Choroid plexus epithelial cell (primary cell): ENCODE data around the gene JMJD8.
A peak's percentile ranks its signal among the peaks of the same experiment; 100 is the strongest.

Experiments
- DNase-seq: peaks from one replicate; pipeline ENCODE4 v3.0.0-alpha.2; 2010; ENCODE audit warnings: low read depth
- H3K4me3 ChIP-seq: 2 replicates; pipeline ENCODE4 v1.5.1; 2011; ENCODE audit warnings: low read depth, mild to moderate bottlenecking, control low read depth, low read length, moderate library complexity
- TF ChIP-seq, protein P1 (sequence below): conservative IDR thresholded peaks from 2 replicates; pipeline ENCODE4 v1.5.1; 2011; ENCODE audit warnings: low read depth, mild to moderate bottlenecking, control low read depth, inconsistent platforms, low read length, moderate library complexity

Gene JMJD8

DNA sequence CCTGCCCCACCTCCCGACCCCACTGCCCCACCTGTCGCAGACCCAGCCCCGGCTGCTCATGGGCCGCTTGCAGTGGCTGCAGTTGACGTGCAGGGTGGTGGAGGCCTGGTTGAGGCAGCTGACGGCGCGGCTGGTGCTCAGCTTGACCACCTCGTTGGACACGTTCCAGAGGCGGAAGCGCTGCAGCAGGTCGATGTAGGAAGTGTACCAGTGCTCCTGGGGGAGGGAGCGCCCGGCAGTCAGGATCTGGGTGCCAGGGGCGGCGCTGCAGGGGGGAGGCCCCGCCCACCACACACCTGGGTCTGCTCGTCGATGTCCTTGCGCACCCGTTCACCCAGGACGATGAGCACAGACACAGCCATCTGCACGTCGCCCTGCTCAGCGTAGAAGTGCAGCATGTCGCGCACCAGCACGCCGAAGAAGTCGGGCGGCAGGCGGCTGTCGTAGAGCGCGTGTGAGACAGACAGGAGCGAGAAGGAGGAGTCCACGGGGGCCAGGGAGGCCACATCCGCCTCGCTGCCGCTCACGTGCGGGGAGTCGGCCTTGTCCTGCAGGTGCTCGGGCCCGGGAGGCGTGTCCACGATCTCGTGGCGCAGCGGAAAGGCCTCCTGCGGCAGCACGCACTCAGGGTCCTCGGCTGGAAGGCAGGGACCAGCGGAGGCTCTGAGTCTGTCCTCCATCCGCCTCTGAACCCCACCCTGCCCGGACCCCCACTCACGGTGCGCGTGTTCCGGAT lies 995 bp upstream of the JMJD8 start:
- TF ChIP-seq, protein P1, sequence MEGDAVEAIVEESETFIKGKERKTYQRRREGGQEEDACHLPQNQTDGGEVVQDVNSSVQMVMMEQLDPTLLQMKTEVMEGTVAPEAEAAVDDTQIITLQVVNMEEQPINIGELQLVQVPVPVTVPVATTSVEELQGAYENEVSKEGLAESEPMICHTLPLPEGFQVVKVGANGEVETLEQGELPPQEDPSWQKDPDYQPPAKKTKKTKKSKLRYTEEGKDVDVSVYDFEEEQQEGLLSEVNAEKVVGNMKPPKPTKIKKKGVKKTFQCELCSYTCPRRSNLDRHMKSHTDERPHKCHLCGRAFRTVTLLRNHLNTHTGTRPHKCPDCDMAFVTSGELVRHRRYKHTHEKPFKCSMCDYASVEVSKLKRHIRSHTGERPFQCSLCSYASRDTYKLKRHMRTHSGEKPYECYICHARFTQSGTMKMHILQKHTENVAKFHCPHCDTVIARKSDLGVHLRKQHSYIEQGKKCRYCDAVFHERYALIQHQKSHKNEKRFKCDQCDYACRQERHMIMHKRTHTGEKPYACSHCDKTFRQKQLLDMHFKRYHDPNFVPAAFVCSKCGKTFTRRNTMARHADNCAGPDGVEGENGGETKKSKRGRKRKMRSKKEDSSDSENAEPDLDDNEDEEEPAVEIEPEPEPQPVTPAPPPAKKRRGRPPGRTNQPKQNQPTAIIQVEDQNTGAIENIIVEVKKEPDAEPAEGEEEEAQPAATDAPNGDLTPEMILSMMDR = no peak
- H3K4me3 ChIP-seq = peak overlapping the region; percentile 69
- no peak for DNase-seq

DNA sequence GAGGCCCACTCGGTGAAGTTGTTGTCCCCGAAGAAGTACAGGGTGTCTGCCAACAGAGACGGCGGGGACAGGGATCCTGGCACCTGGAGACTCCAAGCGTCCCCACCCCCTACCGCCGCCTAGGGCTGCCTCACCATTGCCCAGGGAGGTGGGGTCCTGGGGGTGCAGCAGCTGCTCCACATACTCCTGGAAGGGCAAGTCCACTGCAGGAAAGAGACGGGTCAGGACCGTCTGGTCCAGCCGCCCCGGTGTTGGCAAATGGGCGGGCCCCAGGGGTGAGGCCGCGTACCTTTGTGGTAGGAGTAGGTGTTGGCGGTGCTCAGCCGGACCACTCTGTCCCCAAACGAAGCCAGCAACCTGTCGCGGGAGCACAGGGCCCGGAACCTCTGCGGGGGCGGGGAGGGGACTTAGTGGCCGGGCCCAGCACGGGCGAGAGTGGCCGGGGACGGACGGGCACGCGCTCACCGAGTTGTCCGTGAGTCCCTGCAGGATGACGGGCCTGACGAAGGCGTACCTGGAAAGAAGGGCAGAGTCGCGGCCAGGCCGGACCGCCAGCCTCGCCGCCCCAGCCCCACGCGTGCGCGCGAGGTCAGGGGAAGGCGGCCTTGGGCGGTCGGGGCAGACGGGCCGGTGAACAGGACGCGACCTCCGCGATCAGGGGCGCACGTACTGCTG lies 601 bp downstream of the JMJD8 start:
- peak overlapping the region; percentile 69 for H3K4me3 ChIP-seq
- TF ChIP-seq, protein P1 = no peak
- DNase-seq = no peak

DNA sequence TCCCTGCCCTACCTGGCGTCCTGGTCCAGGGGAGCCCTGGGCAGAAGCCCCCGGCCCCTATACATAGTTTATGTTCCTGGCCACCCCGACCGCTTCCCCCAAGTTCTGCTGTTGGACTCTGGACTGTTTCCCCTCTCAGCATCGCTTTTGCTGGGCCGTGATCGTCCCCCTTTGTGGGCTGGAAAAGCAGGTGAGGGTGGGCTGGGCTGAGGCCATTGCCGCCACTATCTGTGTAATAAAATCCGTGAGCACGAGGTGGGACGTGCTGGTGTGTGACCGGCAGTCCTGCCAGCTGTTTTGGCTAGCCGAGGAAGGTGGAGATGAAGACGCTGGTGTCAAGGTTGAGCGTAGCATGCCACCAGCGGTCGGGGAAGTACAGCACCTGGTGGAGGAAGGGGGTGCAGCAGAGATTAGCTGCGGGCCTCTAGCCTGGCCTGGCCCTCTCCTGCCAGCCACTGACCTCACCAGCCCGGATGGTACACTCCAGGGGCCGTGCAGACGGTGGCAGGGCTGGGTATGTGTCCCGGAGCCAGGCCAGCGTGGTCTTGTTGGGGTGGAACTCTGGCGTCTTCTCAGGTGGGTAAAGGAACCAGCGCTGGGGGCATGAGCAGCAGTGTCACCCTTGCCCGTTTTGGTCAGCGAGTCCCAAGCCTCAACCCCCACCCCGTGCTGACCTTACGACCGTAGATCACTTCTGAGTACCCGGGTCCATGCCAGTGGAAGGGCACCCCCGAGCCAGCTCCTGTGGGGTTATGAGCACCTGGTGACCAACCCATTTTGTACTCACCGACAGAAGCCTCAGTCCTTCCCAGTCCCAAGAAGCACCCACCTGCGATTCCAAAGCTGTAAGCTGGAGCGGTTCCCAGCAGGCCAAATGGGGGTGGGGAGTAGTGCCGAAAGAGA lies 1.4 kb downstream of the JMJD8 start:
- no peak for DNase-seq
- TF ChIP-seq, protein P1 = no peak
- H3K4me3 ChIP-seq = peak overlapping the region; percentile 69

DNA sequence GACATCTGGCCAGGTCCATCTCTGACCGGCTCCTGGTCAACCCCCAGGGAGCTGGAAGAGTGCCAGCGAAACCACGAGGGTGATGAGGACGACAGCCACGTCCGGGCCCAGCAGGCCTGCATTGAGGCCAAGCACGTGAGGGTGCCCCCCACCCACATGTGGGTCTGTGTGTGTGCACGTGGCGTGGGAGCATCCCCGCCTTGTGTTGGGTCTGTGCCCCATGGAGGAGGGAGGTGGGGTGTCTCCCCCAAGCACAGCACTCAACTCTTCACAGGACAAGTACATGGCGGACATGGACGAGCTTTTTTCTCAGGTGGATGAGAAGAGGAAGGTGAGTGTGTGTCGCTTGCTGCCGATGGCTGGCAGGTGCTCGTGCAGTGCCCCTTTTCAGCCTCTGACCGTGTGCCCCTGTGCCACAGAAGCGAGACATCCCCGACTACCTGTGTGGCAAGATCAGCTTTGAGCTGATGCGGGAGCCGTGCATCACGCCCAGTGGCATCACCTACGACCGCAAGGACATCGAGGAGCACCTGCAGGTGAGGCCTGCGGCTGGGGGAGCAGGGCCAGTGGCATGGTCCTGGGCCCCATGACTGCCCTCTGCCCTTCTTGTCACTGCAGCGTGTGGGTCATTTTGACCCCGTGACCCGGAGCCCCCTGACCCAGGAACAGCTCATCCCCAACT lies 2.2 kb downstream of the JMJD8 start:
- DNase-seq = peak; percentile 66
- peak overlapping the region; percentile 82 for H3K4me3 ChIP-seq
- TF ChIP-seq, protein P1 = no peak

DNA sequence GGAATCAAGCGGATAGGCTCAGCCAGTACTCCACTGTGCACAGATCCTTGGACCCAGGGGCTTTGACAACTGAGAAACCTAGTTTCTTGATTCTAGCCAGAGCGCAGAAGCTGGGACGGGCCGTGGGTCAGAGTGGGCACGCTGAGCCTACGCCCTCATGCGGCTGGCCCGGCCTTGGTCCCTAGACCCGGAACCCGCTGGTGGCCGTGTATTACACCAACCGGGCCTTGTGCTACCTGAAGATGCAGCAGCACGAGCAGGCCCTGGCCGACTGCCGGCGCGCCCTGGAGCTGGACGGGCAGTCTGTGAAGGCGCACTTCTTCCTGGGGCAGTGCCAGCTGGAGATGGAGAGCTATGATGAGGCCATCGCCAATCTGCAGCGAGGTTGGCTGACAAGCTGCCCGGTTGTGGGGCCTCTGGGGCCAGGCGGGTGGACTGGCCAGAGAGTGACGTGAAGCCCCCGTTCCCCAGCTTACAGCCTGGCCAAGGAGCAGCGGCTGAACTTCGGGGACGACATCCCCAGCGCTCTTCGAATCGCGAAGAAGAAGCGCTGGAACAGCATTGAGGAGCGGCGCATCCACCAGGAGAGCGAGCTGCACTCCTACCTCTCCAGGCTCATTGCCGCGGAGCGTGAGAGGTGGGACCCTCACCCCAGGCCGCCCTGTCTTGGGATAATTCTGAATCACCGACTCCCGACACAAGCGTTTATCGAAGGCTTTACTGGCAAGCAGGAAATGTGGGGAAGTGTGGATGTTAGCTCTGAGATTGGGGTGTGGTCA lies 3.0 kb downstream of the JMJD8 start:
- peak; percentile 40 for DNase-seq
- H3K4me3 ChIP-seq = peak overlapping the region; percentile 82
- TF ChIP-seq, protein P1 = peak; percentile 21

DNA sequence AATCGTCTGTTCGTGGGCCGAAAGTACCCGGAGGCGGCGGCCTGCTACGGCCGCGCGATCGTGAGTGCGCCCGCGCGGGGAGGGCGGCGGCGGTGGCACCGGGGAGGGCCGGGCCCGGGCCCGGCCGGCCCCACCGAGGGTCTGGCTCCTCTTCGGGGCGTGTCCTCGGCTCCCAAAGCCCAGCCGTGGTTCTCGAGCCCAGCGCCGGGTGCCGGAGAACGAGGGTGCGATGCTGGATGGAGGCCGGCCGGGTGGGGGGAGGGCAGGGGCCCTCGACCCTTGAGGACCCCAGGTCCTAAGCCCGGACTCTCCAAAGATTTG lies 3.5 kb downstream of the JMJD8 start:
- TF ChIP-seq, protein P1 = no peak
- peak overlapping the region; percentile 82 for H3K4me3 ChIP-seq
- DNase-seq = no peak
